Astrocyte (in vitro differentiated cells and primary cell): ENCODE results near the gene CARD14.

ENCODE experiments used
- EZH2 ChIP-seq: IDR thresholded peaks from 2 replicates; pipeline ENCODE4 v1.6.1; 2012; ENCODE audit warnings: mild to moderate bottlenecking, low read length, inconsistent platforms; ENCODE audit not compliant: insufficient read depth
- TF ChIP-seq, protein P1 (sequence below): IDR thresholded peaks from 2 replicates; pipeline ENCODE4 v1.5.1; 2011; ENCODE audit warnings: low read depth, mild to moderate bottlenecking, inconsistent platforms, low read length, moderate library complexity; ENCODE audit not compliant: insufficient read depth

- TF ChIP-seq, protein P1, sequence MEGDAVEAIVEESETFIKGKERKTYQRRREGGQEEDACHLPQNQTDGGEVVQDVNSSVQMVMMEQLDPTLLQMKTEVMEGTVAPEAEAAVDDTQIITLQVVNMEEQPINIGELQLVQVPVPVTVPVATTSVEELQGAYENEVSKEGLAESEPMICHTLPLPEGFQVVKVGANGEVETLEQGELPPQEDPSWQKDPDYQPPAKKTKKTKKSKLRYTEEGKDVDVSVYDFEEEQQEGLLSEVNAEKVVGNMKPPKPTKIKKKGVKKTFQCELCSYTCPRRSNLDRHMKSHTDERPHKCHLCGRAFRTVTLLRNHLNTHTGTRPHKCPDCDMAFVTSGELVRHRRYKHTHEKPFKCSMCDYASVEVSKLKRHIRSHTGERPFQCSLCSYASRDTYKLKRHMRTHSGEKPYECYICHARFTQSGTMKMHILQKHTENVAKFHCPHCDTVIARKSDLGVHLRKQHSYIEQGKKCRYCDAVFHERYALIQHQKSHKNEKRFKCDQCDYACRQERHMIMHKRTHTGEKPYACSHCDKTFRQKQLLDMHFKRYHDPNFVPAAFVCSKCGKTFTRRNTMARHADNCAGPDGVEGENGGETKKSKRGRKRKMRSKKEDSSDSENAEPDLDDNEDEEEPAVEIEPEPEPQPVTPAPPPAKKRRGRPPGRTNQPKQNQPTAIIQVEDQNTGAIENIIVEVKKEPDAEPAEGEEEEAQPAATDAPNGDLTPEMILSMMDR: no peak
- TF ChIP-seq EZH2: no peak
Measured at GRCh38 chr17:80254396-80255251, 84.8 kb downstream of the CARD14 start.
